Liver (tissue), 3 donors: ENCODE results near the gene PBX4.

Source experiments
- ATF3 ChIP-seq: IDR thresholded peaks from 2 replicates; pipeline ENCODE4 v1.6.1; 2016; ENCODE audit warnings: antibody characterized with exemption
- CTCF ChIP-seq: fragments of 150-350 bp; IDR thresholded peaks from 2 replicates; pipeline ENCODE4 v1.5.1; 2017; ENCODE audit warnings: improper control_type of control experiment, low read depth, low read length; ENCODE audit not compliant: missing input control
- FOXA1 ChIP-seq: IDR thresholded peaks from 2 replicates; pipeline ENCODE4 v1.6.1; 2016; ENCODE audit warnings: antibody characterized with exemption
- GABPA ChIP-seq, 2 donors: IDR thresholded peaks in 1 of 2; conservative IDR thresholded peaks in 1 of 2; 2 replicates each; pipeline ENCODE4 v1.6.1; 2016; ENCODE audit warnings: antibody characterized with exemption in 2 of 2, mild to moderate bottlenecking in 1 of 2, moderate library complexity in 1 of 2
- JUND ChIP-seq, 2 donors: IDR thresholded peaks; 2 replicates each; pipeline ENCODE4 v1.6.1; 2016; ENCODE audit warnings: antibody characterized with exemption in 2 of 2
- MAX ChIP-seq: IDR thresholded peaks from 2 replicates; pipeline ENCODE4 v1.6.1; 2016; ENCODE audit warnings: antibody characterized with exemption
- RAD21 ChIP-seq, 2 donors: IDR thresholded peaks; 2 replicates each; pipeline ENCODE4 v1.6.1; 2016; ENCODE audit warnings: antibody characterized with exemption in 2 of 2, mild to moderate bottlenecking in 2 of 2
- REST ChIP-seq: IDR thresholded peaks from 2 replicates; pipeline ENCODE4 v1.6.1; 2016; ENCODE audit warnings: antibody characterized with exemption, mild to moderate bottlenecking
- SP1 ChIP-seq: IDR thresholded peaks from 2 replicates; pipeline ENCODE4 v1.6.1; 2018; ENCODE audit warnings: antibody characterized with exemption, mild to moderate bottlenecking
- TAF1 ChIP-seq: conservative IDR thresholded peaks from 2 replicates; pipeline ENCODE4 v1.6.1; 2016; ENCODE audit warnings: antibody characterized with exemption, mild to moderate bottlenecking
- YY1 ChIP-seq: IDR thresholded peaks from 2 replicates; pipeline ENCODE4 v1.6.1; 2016; ENCODE audit warnings: antibody characterized with exemption, mild to moderate bottlenecking
- ZBTB33 ChIP-seq: IDR thresholded peaks from 2 replicates; pipeline ENCODE4 v1.6.1; 2016; ENCODE audit warnings: antibody characterized with exemption
- donor health status: healthy.
- donor health status: healthy.

GRCh38 chr19:19543101-19543500, 75.4 kb downstream of the PBX4 start:
- TF ChIP-seq CTCF (no peak), SP1 (no peak), YY1 (no peak), REST (no peak), TAF1 (no peak), RAD21 (IDR thresholded peaks at IDR 0.05) (no peak), FOXA1 (no peak), MAX (no peak), GABPA (IDR thresholded peaks at IDR 0.05 in 1 of 2, conservative IDR thresholded peaks at IDR 0.05 in 1 of 2) (no peak), ATF3 (no peak), JUND (IDR thresholded peaks at IDR 0.05) (no peak), ZBTB33 (no peak)
